ENCODE results near the gene DUSP6. TPM values are rescaled to one million over a fixed set of nuclear protein-coding genes. Genes with fewer than 3 reads are reported as not detected.

Gene DUSP6
- total RNA-seq, 1 experiment from 2014 or later = 20.3 TPM

DNA sequence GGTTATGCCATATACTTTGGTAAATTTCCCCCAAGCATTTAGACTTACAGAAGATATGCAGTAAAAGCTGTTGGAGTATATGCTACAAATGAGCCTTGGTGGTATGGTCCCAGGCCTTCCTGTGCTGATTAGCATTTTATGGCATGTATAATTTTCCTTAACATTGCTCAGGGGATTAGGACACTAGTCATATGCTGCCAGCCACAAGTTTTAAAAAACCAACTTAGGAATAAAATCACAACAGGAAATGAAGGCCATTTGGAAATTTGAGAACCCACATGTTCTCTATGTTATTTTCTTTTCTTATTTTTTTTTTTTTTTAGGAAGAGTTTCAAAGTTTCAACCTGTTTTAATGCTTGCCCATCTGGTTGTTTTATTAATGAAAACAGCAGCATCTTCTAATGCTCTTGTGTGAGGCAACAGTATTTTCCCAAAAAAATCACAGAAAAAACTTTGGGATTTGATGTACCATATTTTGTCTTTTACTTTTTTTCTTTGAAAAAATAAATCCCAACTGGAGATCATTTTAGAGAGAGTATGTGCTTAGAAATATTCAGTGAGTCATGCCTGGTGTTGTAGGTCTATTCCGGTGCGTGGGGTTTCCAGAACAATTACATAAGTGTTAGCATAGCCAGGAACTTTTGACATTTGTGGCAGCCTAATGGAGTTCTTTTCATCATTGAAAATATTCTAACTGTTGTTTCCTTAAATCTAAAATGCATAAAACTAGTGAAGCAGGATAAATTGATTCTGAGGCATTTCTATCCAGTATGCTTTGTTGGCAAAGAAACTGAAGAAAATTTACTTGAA is 21.7 kb upstream of the DUSP6 start:
- H3K27ac ChIP-seq (ENCODE audit: low read length) = no peak overlapping the region
- no peaks in the 10 kb centered on the region for H3K36me3 ChIP-seq (ENCODE audit: control insufficient read depth, insufficient read depth, low read length)
- ChIA-PET CTCF (interaction anchor here (0.6 kb wide), 1 partner anchor 184 kb away, joined by 3 read pairs; no protein-coding TSS in a partner anchor), POLR2A (no interaction called here)
- intact Hi-C loops (cut with micrococcal nuclease; ENCODE audit: unreplicated experiment) (no loop called here), in situ Hi-C loops (cut with HindIII; ENCODE audit: low pct_unique_long_range_greater_than_20kb, low sequenced_read_pairs) (no loop called here)
- H3K4me3 ChIP-seq (ENCODE audit: low read depth in 2 of 2, low read length in 2 of 2) = no peak overlapping the region
- ATAC-seq (no peak), DNase-seq (ENCODE audit: low read depth, low spot score) (no peak)
- H3K27me3 ChIP-seq (ENCODE audit: control insufficient read depth, insufficient read depth, low read length) = no peaks in the 10 kb centered on the region
- TF ChIP-seq, protein P1, sequence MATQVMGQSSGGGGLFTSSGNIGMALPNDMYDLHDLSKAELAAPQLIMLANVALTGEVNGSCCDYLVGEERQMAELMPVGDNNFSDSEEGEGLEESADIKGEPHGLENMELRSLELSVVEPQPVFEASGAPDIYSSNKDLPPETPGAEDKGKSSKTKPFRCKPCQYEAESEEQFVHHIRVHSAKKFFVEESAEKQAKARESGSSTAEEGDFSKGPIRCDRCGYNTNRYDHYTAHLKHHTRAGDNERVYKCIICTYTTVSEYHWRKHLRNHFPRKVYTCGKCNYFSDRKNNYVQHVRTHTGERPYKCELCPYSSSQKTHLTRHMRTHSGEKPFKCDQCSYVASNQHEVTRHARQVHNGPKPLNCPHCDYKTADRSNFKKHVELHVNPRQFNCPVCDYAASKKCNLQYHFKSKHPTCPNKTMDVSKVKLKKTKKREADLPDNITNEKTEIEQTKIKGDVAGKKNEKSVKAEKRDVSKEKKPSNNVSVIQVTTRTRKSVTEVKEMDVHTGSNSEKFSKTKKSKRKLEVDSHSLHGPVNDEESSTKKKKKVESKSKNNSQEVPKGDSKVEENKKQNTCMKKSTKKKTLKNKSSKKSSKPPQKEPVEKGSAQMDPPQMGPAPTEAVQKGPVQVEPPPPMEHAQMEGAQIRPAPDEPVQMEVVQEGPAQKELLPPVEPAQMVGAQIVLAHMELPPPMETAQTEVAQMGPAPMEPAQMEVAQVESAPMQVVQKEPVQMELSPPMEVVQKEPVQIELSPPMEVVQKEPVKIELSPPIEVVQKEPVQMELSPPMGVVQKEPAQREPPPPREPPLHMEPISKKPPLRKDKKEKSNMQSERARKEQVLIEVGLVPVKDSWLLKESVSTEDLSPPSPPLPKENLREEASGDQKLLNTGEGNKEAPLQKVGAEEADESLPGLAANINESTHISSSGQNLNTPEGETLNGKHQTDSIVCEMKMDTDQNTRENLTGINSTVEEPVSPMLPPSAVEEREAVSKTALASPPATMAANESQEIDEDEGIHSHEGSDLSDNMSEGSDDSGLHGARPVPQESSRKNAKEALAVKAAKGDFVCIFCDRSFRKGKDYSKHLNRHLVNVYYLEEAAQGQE (IDR thresholded peaks at IDR 0.05; ENCODE audit: insufficient read depth in 1 of 2, low read depth in 2 of 2, low read length in 1 of 2) = no peak
- TF ChIP-seq TCF7L2 (IDR thresholded peaks at IDR 0.05; ENCODE audit: low read depth, low read length) = no peak
- TF ChIP-seq POLR2AphosphoS5 (IDR thresholded peaks at IDR 0.05; ENCODE audit: low read depth, low read length) = no peak
- TF ChIP-seq, protein P2, sequence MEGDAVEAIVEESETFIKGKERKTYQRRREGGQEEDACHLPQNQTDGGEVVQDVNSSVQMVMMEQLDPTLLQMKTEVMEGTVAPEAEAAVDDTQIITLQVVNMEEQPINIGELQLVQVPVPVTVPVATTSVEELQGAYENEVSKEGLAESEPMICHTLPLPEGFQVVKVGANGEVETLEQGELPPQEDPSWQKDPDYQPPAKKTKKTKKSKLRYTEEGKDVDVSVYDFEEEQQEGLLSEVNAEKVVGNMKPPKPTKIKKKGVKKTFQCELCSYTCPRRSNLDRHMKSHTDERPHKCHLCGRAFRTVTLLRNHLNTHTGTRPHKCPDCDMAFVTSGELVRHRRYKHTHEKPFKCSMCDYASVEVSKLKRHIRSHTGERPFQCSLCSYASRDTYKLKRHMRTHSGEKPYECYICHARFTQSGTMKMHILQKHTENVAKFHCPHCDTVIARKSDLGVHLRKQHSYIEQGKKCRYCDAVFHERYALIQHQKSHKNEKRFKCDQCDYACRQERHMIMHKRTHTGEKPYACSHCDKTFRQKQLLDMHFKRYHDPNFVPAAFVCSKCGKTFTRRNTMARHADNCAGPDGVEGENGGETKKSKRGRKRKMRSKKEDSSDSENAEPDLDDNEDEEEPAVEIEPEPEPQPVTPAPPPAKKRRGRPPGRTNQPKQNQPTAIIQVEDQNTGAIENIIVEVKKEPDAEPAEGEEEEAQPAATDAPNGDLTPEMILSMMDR (IDR thresholded peaks at IDR 0.05) = no peak
- BruUV-seq (replicated peaks) = no TSS peak
- H3K4me1 ChIP-seq (ENCODE audit: control insufficient read depth, insufficient read depth, low read length) = peaks cover 4% of the 10 kb centered on the region; the same call in 1 of the 2 replicates
- no peaks in the 10 kb centered on the region for H3K9me3 ChIP-seq (ENCODE audit: control insufficient read depth, insufficient read depth, low read depth, low read length)

DNA sequence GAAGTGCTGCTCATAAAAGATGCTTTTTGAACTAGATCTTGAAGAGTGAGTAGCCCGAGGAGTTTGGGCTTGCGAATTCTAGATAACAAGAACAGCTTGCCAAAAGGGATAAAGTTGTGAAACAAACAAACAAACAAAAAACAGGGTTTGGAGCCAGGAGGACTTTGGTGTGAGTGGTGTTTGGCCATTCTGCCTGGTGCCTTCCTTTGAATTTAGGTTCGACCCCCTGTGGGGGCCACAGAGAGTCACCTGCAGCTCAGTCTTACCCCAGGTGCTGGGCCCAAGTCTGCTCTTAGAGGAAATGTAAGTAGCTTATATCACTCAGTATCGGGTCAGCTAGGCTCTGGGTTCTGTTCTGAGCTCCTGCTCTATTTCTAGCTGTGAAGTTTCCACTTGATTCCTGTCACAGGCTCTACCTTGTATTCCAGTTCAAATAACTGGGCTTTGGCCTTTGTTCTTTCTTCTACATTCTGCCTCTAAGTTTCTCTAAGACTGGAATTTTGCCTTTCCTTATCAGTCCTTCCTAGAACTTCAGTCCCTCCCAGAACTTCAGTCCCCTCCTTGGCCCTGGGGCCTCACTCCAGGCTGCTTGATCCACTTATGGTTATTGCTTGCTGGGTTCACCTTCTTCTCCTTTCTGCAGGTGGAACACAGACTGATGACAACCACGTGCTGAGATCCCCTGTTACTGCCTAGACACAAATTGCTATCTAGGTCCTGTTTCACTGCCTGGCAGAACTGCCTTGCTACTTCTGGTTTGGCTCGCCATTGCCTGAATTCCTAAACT is 20.5 kb upstream of the DUSP6 start:
- ATAC-seq (no peak; the same call in 1 of the 2 replicates), DNase-seq (ENCODE audit: low read depth, low spot score) (no peak)
- in situ Hi-C loops (cut with HindIII; ENCODE audit: low pct_unique_long_range_greater_than_20kb, low sequenced_read_pairs) = no loop called here
- Histone ChIP-seq H3K4me3 (ENCODE audit: low read depth in 2 of 2, low read length in 2 of 2) (no peak overlapping the region), H3K36me3 (ENCODE audit: control insufficient read depth, insufficient read depth, low read length) (no peaks in the 10 kb centered on the region), H3K4me1 (ENCODE audit: control insufficient read depth, insufficient read depth, low read length) (peaks cover 4% of the 10 kb centered on the region; the same call in 1 of the 2 replicates), H3K9me3 (ENCODE audit: control insufficient read depth, insufficient read depth, low read depth, low read length) (no peaks in the 10 kb centered on the region), H3K27me3 (ENCODE audit: control insufficient read depth, insufficient read depth, low read length) (no peaks in the 10 kb centered on the region), H3K27ac (ENCODE audit: low read length) (no peak overlapping the region)
- BruUV-seq (replicated peaks) = no TSS peak
- intact Hi-C loops (cut with micrococcal nuclease; ENCODE audit: unreplicated experiment) = no loop called here
- ChIA-PET POLR2A (no interaction called here), CTCF (no interaction called here)
- TF ChIP-seq TCF7L2 (IDR thresholded peaks at IDR 0.05; ENCODE audit: low read depth, low read length) (no peak), POLR2AphosphoS5 (IDR thresholded peaks at IDR 0.05; ENCODE audit: low read depth, low read length) (no peak), SIN3A (IDR thresholded peaks at IDR 0.05; ENCODE audit: borderline replicate concordance, insufficient read depth, low read depth, low read length) (no peak)
- TF ChIP-seq, protein P2 (IDR thresholded peaks at IDR 0.05) = no peak
- TF ChIP-seq, protein P1 (IDR thresholded peaks at IDR 0.05; ENCODE audit: insufficient read depth in 1 of 2, low read depth in 2 of 2, low read length in 1 of 2) = no peak

Measured in Panc1 (cell line).